Epidermal melanocyte (primary cell): ENCODE measurements around the gene LOXL3.

ENCODE experiments used
- DNase-seq: peaks from one replicate; pipeline ENCODE4 v3.0.0; 2011; ENCODE audit warnings: low spot score; ENCODE audit not compliant: insufficient read length

LOXL3 gene

GRCh38 chr2:74553892-74554819 is at the start of gene LOXL3, which contains the start of gene DOK1:
Gene LOXL3, minus strand, starts transcription at chr2:74553942. Its CDS starts 1,308 bp downstream, at chr2:74552634.
Gene DOK1, plus strand, starts transcription at chr2:74554720. Its CDS starts 35 bp downstream, at chr2:74554755.
- DNase-seq: peak; percentile 98

- no peak for DNase-seq
Observed at GRCh38 chr2:74602586-74603281, 49.0 kb upstream of the LOXL3 start.

- DNase-seq: no peak
Observed at GRCh38 chr2:74599676-74600075, 45.9 kb upstream of the LOXL3 start.

GRCh38 chr2:74597410-74597809 is 43.7 kb upstream of the LOXL3 start:
- DNase-seq: no peak

GRCh38 chr2:74596584-74596983 is 42.8 kb upstream of the LOXL3 start:
- DNase-seq: no peak

GRCh38 chr2:74593826-74594772 is 40.4 kb upstream of the LOXL3 start:
- no peak for DNase-seq

- DNase-seq: no peak
Observed at GRCh38 chr2:74588664-74589063, 34.9 kb upstream of the LOXL3 start.

- peak; percentile 57 for DNase-seq
Observed at GRCh38 chr2:74587664-74588277, 34.0 kb upstream of the LOXL3 start.

- no peak for DNase-seq
Observed at GRCh38 chr2:74585406-74586185, 31.9 kb upstream of the LOXL3 start.

GRCh38 chr2:74584088-74584645 is 30.4 kb upstream of the LOXL3 start:
- DNase-seq: no peak

- DNase-seq: peak; percentile 59
Observed at GRCh38 chr2:74583504-74583903, 29.8 kb upstream of the LOXL3 start.

- DNase-seq: no peak
Observed at GRCh38 chr2:74582184-74582583, 28.4 kb upstream of the LOXL3 start.

- DNase-seq: no peak
Observed at GRCh38 chr2:74581463-74581862, 27.7 kb upstream of the LOXL3 start.

- DNase-seq: no peak
Observed at GRCh38 chr2:74578408-74578807, 24.7 kb upstream of the LOXL3 start.

- DNase-seq: no peak
Observed at GRCh38 chr2:74577448-74577847, 23.7 kb upstream of the LOXL3 start.

- DNase-seq: no peak
Observed at GRCh38 chr2:74576863-74577229, 23.1 kb upstream of the LOXL3 start.

- DNase-seq: no peak
Observed at GRCh38 chr2:74576211-74576862, 22.6 kb upstream of the LOXL3 start.

- DNase-seq: no peak
Observed at GRCh38 chr2:74575320-74575719, 21.6 kb upstream of the LOXL3 start.
